HEK293 (cell line): ENCODE results near the gene PITPNM3.

Experiments used
- GFI1B ChIP-seq: fragments of 450-650 bp; formaldehyde crosslinking; IDR thresholded peaks from 2 replicates; pipeline ENCODE4 v1.5.1; 2016; ENCODE audit warnings: missing biosample characterization, missing genetic modification characterization
- HOXC10 ChIP-seq: sonication (generic); formaldehyde crosslinking; IDR thresholded peaks from 2 replicates; pipeline ENCODE4 v1.8.1; 2023; ENCODE audit warnings: mild to moderate bottlenecking, missing genetic modification reagents
- IKZF3 ChIP-seq: fragments of 450-650 bp; IDR thresholded peaks from 2 replicates; pipeline ENCODE4 v1.5.0; 2018; ENCODE audit warnings: missing biosample characterization, mild to moderate bottlenecking, missing genetic modification characterization, moderate library complexity
- KLF8 ChIP-seq: fragments of 450-650 bp; formaldehyde crosslinking; IDR thresholded peaks from 2 replicates; pipeline ENCODE4 v1.5.1; 2016; ENCODE audit warnings: missing biosample characterization, missing genetic modification characterization
- SP3 ChIP-seq: fragments of 450-650 bp; formaldehyde crosslinking; IDR thresholded peaks from 2 replicates; pipeline ENCODE4 v1.5.1; 2016; ENCODE audit warnings: missing biosample characterization, missing genetic modification characterization
- TRIM28 ChIP-seq: IDR thresholded peaks from 2 replicates; pipeline ENCODE4 v1.6.1; 2011; ENCODE audit warnings: low read length, control low read depth, borderline replicate concordance
- WT1 ChIP-seq: fragments of 450-650 bp; formaldehyde crosslinking; IDR thresholded peaks from 2 replicates; pipeline ENCODE4 v1.5.1; 2016; ENCODE audit warnings: missing biosample characterization, missing genetic modification characterization
- ZBTB1 ChIP-seq: fragments of 450-650 bp; formaldehyde crosslinking; IDR thresholded peaks from 2 replicates; pipeline ENCODE4 v1.5.1; 2016; ENCODE audit warnings: missing biosample characterization, missing genetic modification characterization
- ZBTB7A ChIP-seq: fragments of 450-650 bp; formaldehyde crosslinking; IDR thresholded peaks from 2 replicates; pipeline ENCODE4 v1.5.1; 2016; ENCODE audit warnings: low read depth, missing biosample characterization, missing genetic modification characterization
- ZEB2 ChIP-seq: fragments of 450-650 bp; formaldehyde crosslinking; IDR thresholded peaks from 2 replicates; pipeline ENCODE4 v1.5.1; 2016; ENCODE audit warnings: missing biosample characterization, missing genetic modification characterization
- ZNF155 ChIP-seq: fragments of 450-650 bp; formaldehyde crosslinking; IDR thresholded peaks from 2 replicates; pipeline ENCODE4 v1.5.1; 2016; ENCODE audit warnings: missing biosample characterization, missing genetic modification characterization
- ZNF19 ChIP-seq: fragments of 450-650 bp; formaldehyde crosslinking; IDR thresholded peaks from 2 replicates; pipeline ENCODE4; 2016; ENCODE audit warnings: missing biosample characterization, missing genetic modification characterization, low read depth
- ZNF23 ChIP-seq: fragments of 450-650 bp; formaldehyde crosslinking; IDR thresholded peaks from 2 replicates; pipeline ENCODE4 v1.5.1; 2016; ENCODE audit warnings: missing biosample characterization, missing genetic modification characterization, borderline replicate concordance
- ZNF335 ChIP-seq: fragments of 450-650 bp; formaldehyde crosslinking; conservative IDR thresholded peaks from 2 replicates; pipeline ENCODE4 v1.5.1; 2016; ENCODE audit warnings: missing biosample characterization, missing genetic modification characterization
- ZNF48 ChIP-seq: fragments of 450-650 bp; formaldehyde crosslinking; IDR thresholded peaks from 2 replicates; pipeline ENCODE4 v1.5.1; 2016; ENCODE audit warnings: missing biosample characterization, missing genetic modification characterization
- ZNF555 ChIP-seq: fragments of 450-650 bp; formaldehyde crosslinking; conservative IDR thresholded peaks from 2 replicates; pipeline ENCODE4 v1.5.1; 2017; ENCODE audit warnings: missing biosample characterization, mild to moderate bottlenecking, missing genetic modification characterization, inconsistent platforms
- ZNF561 ChIP-seq: fragments of 450-650 bp; IDR thresholded peaks from 2 replicates; pipeline ENCODE4 v1.5.1; 2018; ENCODE audit warnings: missing biosample characterization, missing genetic modification characterization, borderline replicate concordance
- ZNF624 ChIP-seq: fragments of 450-650 bp; formaldehyde crosslinking; IDR thresholded peaks from 2 replicates; pipeline ENCODE4 v1.5.1; 2017; ENCODE audit warnings: missing biosample characterization, missing genetic modification characterization
- ZXDB ChIP-seq: fragments of 450-650 bp; formaldehyde crosslinking; IDR thresholded peaks from 2 replicates; pipeline ENCODE4 v1.5.1; 2016; ENCODE audit warnings: missing biosample characterization, missing genetic modification characterization
- TF ChIP-seq, protein P1 (sequence below): sonication (generic); formaldehyde crosslinking; IDR thresholded peaks from 2 replicates; pipeline ENCODE4 v1.8.1; 2022; ENCODE audit warnings: mild to moderate bottlenecking, moderate library complexity, missing genetic modification reagents
- TF ChIP-seq, protein P2 (sequence below): fragments of 450-650 bp; formaldehyde crosslinking; IDR thresholded peaks from 2 replicates; pipeline ENCODE4 v1.5.1; 2016; ENCODE audit warnings: missing biosample characterization, missing genetic modification characterization
- TF ChIP-seq, protein P3 (sequence below): fragments of 450-650 bp; IDR thresholded peaks from 2 replicates; pipeline ENCODE4 v1.5.1; 2018; ENCODE audit warnings: missing biosample characterization, missing genetic modification characterization
- TF ChIP-seq, protein P4 (sequence below): fragments of 450-650 bp; formaldehyde crosslinking; IDR thresholded peaks from 2 replicates; pipeline ENCODE4 v1.5.1; 2017; ENCODE audit warnings: missing biosample characterization, missing genetic modification characterization
- TF ChIP-seq, protein P5 (sequence below): fragments of 450-650 bp; formaldehyde crosslinking; IDR thresholded peaks from 2 replicates; pipeline ENCODE4 v1.5.1; 2016; ENCODE audit warnings: missing biosample characterization, missing genetic modification characterization, borderline replicate concordance
- TF ChIP-seq, protein P6 (sequence below): fragments of 450-650 bp; formaldehyde crosslinking; IDR thresholded peaks from 2 replicates; pipeline ENCODE4 v1.5.1; 2016; ENCODE audit warnings: missing biosample characterization, missing genetic modification characterization

PITPNM3 gene

DNA sequence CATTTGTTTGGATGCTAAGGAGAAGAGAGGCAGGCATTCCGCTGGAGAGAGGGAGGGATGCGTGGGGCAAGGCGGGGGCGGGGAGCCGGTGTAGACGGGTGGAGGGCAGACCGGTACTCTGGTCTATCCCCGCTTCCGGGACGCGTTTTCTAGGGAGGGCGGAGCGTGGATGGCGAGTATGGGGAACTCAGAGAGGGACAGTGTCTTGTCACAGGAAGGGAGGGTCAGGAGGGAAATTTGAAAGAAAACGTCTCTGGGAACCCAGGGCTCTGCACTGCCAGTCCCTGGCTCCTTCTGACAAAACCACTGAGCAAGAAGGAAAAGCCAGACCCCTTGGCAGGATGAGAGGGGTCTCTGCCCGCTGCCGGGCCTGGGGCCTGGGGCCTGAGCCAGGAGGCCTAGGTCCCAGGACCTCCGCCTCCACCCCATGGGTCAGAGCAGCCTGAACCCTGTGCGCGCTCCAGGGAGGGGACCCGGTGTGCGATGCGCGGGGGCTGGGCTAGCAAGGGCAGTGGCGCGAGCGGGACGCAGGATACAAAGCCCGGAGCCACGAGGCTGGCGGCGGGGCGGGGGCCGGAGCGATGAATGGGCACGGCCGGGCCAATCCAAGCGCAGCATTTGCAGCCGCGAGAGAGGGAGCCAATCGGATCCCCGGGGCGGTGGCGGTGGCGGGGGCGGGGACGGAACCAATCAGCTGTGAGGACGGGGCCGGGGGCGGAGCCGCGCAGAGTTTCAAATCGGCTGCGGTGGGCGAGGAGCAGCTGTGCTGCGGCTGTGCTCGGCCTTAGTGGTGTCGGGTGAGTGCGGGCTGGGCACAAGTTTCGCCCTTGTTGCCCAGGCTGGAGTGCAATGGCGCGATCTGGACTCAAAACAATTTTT lies 112.4 kb downstream of the PITPNM3 start, which contains the start of gene PIMREG (continued):
- TF ChIP-seq GFI1B (tag by site-specific recombination) (no peak), HOXC10 (CRISPR knock-in tag) (peak; percentile 86; the same call in 1 of the 2 replicates), ZNF555 (no peak), KLF8 (tag by site-specific recombination) (peak; percentile 90), TRIM28 (0 out of 2 replicates have a peak, but pooled peaks have one; percentile 22), ZNF624 (tag by site-specific recombination) (no peak), ZNF19 (no peak), ZNF48 (tag by site-specific recombination) (no peak), ZEB2 (tag by site-specific recombination) (peak; percentile 94), ZBTB7A (tag by site-specific recombination) (peak; percentile 63; the same call in 1 of the 2 replicates), WT1 (tag by site-specific recombination) (peak; percentile 78), ZBTB1 (peak; percentile 70; the same call in 1 of the 2 replicates), SP3 (tag by site-specific recombination) (peak; percentile 78), ZNF561 (tag by site-specific recombination) (0 out of 2 replicates have a peak, but pooled peaks have one; percentile 83), ZNF335 (tag by site-specific recombination) (peak; percentile 85), IKZF3 (tag by site-specific recombination) (0 out of 2 replicates have a peak, but pooled peaks have one; percentile 11), ZNF155 (tag by site-specific recombination) (no peak), ZNF23 (tag by site-specific recombination) (no peak), ZXDB (tag by site-specific recombination) (peak; percentile 81; the same call in 1 of the 2 replicates)
- TF ChIP-seq, protein P1, sequence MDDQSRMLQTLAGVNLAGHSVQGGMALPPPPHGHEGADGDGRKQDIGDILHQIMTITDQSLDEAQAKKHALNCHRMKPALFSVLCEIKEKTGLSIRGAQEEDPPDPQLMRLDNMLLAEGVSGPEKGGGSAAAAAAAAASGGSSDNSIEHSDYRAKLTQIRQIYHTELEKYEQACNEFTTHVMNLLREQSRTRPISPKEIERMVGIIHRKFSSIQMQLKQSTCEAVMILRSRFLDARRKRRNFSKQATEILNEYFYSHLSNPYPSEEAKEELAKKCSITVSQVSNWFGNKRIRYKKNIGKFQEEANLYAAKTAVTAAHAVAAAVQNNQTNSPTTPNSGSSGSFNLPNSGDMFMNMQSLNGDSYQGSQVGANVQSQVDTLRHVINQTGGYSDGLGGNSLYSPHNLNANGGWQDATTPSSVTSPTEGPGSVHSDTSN (CRISPR knock-in tag): peak; percentile 96; the same call in 1 of the 2 replicates
- TF ChIP-seq, protein P2, sequence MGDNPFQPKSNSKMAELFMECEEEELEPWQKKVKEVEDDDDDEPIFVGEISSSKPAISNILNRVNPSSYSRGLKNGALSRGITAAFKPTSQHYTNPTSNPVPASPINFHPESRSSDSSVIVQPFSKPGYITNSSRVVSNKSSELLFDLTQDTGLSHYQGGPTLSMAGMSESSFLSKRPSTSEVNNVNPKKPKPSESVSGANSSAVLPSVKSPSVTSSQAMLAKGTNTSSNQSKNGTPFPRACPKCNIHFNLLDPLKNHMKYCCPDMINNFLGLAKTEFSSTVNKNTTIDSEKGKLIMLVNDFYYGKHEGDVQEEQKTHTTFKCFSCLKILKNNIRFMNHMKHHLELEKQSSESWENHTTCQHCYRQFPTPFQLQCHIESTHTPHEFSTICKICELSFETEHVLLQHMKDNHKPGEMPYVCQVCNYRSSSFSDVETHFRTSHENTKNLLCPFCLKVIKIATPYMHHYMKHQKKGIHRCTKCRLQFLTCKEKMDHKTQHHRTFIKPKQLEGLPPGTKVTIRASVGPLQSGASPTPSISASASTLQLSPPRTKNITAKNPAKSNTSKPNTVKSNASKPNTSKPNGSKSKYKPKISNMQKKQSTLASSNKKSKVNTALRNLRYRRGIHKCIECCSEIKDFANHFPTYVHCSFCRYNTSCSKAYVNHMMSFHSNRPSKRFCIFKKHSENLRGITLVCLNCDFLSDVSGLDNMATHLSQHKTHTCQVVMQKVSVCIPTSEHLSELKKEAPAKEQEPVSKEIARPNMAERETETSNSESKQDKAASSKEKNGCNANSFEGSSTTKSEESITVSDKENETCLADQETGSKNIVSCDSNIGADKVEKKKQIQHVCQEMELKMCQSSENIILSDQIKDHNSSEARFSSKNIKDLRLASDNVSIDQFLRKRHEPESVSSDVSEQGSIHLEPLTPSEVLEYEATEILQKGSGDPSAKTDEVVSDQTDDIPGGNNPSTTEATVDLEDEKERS: no peak
- TF ChIP-seq, protein P3, sequence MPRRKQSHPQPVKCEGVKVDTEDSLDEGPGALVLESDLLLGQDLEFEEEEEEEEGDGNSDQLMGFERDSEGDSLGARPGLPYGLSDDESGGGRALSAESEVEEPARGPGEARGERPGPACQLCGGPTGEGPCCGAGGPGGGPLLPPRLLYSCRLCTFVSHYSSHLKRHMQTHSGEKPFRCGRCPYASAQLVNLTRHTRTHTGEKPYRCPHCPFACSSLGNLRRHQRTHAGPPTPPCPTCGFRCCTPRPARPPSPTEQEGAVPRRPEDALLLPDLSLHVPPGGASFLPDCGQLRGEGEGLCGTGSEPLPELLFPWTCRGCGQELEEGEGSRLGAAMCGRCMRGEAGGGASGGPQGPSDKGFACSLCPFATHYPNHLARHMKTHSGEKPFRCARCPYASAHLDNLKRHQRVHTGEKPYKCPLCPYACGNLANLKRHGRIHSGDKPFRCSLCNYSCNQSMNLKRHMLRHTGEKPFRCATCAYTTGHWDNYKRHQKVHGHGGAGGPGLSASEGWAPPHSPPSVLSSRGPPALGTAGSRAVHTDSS (tag by site-specific recombination): no peak
- TF ChIP-seq, protein P4, sequence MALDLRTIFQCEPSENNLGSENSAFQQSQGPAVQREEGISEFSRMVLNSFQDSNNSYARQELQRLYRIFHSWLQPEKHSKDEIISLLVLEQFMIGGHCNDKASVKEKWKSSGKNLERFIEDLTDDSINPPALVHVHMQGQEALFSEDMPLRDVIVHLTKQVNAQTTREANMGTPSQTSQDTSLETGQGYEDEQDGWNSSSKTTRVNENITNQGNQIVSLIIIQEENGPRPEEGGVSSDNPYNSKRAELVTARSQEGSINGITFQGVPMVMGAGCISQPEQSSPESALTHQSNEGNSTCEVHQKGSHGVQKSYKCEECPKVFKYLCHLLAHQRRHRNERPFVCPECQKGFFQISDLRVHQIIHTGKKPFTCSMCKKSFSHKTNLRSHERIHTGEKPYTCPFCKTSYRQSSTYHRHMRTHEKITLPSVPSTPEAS (tag by site-specific recombination): no peak
- TF ChIP-seq, protein P5, sequence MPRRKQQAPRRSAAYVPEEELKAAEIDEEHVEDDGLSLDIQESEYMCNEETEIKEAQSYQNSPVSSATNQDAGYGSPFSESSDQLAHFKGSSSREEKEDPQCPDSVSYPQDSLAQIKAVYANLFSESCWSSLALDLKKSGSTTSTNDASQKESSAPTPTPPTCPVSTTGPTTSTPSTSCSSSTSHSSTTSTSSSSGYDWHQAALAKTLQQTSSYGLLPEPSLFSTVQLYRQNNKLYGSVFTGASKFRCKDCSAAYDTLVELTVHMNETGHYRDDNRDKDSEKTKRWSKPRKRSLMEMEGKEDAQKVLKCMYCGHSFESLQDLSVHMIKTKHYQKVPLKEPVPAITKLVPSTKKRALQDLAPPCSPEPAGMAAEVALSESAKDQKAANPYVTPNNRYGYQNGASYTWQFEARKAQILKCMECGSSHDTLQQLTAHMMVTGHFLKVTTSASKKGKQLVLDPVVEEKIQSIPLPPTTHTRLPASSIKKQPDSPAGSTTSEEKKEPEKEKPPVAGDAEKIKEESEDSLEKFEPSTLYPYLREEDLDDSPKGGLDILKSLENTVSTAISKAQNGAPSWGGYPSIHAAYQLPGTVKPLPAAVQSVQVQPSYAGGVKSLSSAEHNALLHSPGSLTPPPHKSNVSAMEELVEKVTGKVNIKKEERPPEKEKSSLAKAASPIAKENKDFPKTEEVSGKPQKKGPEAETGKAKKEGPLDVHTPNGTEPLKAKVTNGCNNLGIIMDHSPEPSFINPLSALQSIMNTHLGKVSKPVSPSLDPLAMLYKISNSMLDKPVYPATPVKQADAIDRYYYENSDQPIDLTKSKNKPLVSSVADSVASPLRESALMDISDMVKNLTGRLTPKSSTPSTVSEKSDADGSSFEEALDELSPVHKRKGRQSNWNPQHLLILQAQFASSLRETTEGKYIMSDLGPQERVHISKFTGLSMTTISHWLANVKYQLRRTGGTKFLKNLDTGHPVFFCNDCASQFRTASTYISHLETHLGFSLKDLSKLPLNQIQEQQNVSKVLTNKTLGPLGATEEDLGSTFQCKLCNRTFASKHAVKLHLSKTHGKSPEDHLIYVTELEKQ: no peak
- TF ChIP-seq, protein P6, sequence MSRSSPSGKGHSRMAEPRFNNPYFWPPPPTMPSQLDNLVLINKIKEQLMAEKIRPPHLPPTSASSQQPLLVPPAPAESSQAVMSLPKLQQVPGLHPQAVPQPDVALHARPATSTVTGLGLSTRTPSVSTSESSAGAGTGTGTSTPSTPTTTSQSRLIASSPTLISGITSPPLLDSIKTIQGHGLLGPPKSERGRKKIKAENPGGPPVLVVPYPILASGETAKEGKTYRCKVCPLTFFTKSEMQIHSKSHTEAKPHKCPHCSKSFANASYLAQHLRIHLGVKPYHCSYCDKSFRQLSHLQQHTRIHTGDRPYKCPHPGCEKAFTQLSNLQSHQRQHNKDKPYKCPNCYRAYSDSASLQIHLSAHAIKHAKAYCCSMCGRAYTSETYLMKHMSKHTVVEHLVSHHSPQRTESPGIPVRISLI: no peak
